Measurements from ENCODE around the gene ASTN2.

Gene ASTN2

DNA sequence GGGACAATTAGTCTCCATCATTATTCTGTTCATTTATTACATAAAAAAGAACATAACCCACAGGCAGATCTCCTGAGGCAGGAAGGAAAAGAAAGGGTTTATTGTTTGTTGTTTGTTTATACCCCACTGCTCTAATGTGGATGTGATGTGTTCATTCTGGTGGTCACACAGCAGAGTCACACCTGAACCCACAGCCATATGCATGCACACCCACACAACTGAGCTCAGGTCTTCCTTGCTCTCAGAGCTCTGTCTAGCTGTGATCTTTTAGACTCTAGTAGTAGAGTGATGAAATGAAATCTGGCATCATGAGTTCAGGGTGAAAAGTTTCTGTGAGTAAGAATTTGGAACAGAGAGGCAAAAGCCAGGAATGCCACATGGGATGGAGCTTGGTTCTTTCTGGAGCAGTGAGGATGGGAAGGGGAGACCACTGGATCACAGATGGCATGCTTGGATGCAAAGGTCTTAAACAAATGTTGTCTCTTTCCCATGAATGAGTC lies 1034.3 kb downstream of the ASTN2 start:
- no peak for DNase-seq (ENCODE audit: low spot score)

GRCh38 chr9:116379821-116380220 lies 1035.0 kb downstream of the ASTN2 start:
- DNase-seq (ENCODE audit: low spot score): no peak

GRCh38 chr9:116378873-116379272 lies 1036.0 kb downstream of the ASTN2 start:
- DNase-seq (ENCODE audit: low spot score): no peak

GRCh38 chr9:116377179-116377798 lies 1037.6 kb downstream of the ASTN2 start:
- DNase-seq (ENCODE audit: low spot score): no peak
